Measurements from ENCODE around the gene DPYSL4.
"Not testable (repeated sequence)": the region's sequence is repeated elsewhere in the genome, so short reads cannot be mapped to it uniquely, and the experiment has no call there.

DPYSL4 gene

DNA sequence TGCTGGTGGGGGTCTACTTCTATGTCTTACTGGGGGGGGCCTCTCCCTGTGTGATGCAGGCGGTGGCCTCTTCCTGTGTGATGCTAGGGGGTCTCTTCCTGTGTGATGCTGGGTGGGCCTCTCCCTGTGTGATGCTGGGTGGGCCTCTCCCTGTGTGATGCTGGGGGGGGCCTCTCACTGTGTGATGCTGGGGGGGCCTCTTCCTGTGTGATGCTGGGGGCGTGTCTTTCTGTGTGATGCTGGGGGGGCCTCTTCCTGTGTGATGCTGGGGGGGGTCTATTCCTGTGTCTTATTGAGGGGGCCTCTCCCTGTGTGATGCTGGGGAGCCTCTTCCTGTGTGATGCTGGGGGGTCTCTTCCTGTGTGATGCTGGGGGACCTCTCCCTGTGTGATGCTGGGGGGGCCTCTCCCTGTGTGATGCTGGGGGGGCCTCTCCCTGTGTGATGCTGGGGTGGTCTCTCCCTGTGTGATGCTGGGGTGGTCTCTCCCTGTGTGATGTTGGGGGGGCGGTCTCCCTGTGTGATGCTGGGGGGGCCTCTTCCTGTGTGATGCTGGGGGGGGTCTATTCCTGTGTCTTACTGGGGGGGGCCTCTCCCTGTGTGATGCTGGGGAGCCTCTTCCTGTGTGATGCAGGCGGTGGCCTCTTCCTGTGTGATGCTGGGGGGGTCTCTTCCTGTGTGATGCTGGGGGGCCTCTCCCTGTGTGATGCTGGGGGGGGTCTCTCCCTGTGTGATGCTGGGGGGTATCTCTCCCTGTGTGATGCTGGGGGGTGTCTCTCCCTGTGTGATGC lies 25.7 kb upstream of the DPYSL4 start:
- not testable (repeated sequence) for H3K4me3 ChIP-seq, H3K27ac ChIP-seq

GRCh38 chr10:132162021-132162531 lies 24.7 kb upstream of the DPYSL4 start:
- peak overlapping the region in 1 of 21 experiments; percentile 21 for H3K27ac ChIP-seq
- no peak overlapping the region for H3K4me3 ChIP-seq

DNA sequence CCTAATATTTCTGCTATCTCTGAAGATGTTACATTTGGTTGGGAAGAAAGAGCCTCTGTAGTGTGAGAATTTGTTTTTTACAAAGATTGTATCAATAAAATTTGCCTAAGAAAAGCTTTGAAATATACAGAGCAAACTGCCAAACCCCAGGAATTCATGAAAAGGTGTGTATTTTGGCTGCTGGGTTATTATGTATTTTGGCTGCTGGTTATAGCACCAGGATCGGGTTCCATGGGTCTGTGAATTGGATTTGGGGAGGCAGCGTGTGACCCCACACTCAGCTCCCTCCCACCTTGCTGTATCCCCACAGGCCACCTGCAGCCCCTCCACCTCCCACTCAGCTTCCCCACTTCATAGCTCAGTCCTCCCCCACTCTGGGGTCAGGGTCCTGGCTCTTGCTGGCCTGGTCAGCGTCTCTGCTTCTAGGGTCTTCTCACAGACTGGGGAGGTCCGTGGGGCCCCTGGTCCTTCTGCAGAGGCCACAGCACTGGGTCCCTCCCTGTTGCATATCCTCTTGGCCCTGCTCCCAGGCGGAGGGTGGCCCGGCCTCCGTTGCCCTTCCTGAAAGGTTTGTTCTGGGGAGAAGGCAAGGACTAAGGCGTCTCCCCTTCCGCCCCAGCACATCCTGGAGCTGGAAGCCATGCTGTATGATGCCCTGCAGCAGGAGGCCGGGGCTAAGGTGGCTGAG lies 24.0 kb upstream of the DPYSL4 start:
- Histone ChIP-seq H3K4me3 (no peak overlapping the region), H3K27ac (no peak overlapping the region)

DNA sequence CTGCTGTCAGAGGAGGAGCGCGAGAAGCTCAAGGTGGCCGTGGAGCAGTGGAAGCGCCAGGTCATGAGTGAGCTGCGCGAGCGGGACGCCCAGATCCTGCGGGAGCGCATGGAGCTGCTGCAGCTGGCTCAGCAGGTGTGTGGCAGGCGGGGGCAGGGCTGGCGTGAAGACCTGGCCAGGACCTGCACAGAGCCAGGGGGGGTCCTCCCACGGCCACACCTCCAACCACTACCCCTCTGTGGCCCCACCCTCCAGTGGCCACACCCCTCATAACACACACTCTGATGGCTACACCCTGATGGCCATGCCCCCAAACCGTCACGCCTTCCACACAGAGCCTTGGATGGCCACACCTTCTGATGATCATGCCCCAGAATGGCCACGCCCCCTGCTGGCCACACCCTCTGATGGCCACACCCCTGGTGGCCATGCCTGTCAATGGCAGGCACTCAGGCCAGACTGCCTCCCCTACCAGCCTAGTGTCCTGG lies 23.4 kb upstream of the DPYSL4 start:
- Histone ChIP-seq H3K27ac (no peak overlapping the region), H3K4me3 (no peak overlapping the region)

DNA sequence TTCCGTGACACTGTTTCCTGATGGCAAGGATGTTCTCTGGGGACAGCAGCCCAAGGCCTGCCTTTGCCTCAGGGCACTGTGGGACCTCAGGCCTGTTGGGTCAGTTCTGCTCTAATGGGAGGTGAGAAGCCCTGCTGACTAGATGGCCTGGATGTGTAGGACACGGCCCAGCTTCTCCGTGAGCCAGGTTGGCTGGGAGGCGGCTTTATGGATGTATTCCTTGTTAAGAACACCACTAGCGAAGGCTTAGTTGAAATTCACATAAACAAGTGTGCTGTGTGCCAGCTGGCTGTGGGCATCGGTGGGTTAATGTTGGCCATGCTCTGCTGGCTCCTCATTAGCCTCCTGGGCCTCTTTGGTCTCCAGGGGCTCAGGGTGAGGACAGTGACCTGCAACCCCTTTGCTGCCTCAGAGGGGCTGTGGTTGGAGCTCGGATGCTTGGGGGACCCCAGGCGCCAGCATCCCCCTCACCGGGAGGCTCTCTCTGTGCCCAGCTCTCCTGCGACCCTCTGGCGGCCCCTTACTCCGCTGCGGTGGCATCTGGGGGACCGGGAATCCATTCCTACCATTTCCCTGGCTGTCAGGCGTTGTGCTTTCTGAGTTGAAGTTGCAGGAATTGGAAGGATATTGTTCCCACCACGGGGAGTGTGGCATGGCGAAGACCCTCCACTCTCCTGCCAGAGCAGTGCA lies 22.8 kb upstream of the DPYSL4 start:
- no peak overlapping the region for H3K27ac ChIP-seq

GRCh38 chr10:132164761-132165278 lies 21.9 kb upstream of the DPYSL4 start:
- H3K4me3 ChIP-seq = no peak overlapping the region

More for the DNA sequence above, 22.8 kb upstream of the DPYSL4 start:
- H3K4me3 ChIP-seq = no peak overlapping the region

DNA sequence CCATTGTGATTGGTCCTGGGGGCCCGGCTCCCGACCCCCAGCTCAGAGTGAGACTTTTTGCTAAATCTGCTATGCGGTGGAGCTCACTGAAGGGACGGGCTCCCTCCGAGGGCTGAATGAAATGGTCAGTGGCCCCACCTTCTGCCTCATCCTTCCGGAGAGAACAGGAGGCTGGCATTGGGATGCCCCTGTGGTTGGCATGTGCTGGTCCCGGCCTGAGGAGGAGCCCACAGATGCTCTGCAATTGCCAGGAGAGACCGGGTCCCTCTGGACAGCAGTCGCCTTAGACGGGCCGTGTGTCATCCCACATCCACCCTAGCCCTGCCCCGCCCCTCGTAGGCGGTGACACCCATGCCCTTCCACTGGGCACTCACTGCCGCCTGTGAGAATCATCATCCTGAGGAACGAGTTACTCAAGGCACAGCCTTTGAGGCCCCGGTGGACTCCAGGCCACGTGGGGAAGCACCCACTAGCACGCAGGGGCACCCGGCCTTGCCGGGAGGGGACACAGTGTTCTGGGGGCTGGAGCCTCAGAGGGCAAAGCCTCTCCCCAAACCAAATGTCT lies 21.2 kb upstream of the DPYSL4 start:
- no peak overlapping the region for H3K27ac ChIP-seq
- H3K4me3 ChIP-seq = no peak overlapping the region

More at GRCh38 chr10:132164761-132165278, 21.9 kb upstream of the DPYSL4 start:
- H3K27ac ChIP-seq = no peak overlapping the region

DNA sequence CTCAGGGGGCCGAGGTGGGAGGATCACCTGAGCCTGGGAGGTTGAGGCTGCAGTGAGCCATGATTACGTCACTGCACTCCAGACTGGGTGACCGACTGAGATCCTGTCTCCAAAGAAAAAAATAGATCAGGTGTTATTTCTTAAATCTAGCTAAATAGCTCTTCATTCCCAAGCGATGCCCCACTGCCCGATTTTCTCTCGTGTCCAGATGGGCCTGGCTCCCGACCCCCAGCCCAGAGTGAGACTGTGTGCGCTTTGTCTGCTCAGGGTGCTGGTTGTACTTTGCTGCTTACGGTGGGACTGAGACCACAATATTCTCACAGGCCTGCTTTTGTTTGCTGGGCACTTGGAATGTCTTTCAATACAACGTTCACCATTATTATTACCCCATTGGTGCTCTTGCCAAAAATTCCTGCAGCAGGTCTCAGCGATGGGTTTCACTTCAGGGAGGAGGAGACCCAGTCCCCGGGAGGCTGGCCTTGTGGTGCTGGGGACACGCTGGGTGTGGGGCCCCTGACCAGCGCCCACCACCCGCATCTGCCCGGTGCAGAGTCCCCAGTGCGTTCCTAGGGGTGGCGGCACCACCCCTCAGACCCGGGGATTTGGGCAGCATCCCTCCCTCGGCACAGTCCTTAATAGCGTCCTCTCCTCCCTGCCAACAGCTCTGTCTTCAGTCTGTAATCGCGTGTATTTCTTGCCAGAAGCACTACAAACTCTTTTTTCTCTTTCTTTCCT lies 20.4 kb upstream of the DPYSL4 start:
- Histone ChIP-seq H3K4me3 (no peak overlapping the region), H3K27ac (no peak overlapping the region)

DNA sequence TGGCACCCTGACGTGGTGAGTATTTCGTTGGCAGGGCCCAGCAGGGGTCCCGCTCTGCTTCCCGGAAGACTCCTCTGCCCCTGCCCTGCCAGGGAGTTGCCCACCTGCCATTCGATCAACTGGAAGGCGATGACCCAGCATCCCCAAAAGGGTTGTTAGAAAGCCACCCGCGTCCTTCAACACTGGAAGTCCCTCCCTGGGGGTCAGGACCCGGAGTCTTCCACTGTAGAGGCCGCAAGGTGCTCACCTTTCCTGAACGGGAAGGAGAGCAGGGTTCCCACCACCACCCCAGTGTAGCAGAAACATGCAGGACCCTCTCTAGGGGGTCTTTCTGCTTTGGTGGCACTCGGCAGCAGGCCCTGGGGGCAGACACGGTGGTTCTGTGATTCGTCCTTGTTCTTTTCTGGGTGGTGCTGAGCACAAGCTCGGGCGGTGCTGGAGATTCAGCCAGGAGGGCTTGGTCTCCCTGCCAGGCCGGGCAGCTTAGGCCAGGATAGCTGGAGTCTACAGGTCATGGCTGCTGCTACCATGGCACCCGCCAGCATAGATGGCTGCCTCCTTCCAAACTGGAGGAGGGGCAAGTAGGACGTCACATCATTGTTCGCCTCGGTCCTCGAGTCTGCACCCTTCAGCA lies 19.6 kb upstream of the DPYSL4 start:
- H3K4me3 ChIP-seq = no peak overlapping the region
- no peak overlapping the region for H3K27ac ChIP-seq

DNA sequence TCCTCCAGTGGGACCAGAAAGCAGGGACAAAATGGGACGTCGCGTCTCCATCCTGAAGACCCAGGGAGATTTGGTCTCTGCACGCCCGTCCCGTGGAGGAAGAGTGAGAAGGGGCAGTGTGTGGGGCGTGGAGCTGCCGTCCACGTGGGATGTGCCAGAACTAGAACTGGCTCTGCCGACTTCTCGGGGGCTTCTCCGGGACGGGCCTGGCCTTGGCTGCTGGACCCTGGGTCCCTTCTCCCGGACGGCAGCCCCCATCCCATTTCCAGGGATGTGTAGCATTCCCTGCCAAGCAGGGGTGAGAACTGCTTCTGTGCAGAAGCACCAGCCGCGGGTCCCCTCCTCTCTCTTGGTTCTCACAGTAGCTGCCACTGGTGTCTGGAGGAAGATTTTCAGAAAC lies 18.8 kb upstream of the DPYSL4 start:
- H3K27ac ChIP-seq = no peak overlapping the region

GRCh38 chr10:132168571-132169030 lies 18.1 kb upstream of the DPYSL4 start:
- H3K27ac ChIP-seq = no peak overlapping the region

More for the DNA sequence above, 18.8 kb upstream of the DPYSL4 start:
- no peak overlapping the region for H3K4me3 ChIP-seq

DNA sequence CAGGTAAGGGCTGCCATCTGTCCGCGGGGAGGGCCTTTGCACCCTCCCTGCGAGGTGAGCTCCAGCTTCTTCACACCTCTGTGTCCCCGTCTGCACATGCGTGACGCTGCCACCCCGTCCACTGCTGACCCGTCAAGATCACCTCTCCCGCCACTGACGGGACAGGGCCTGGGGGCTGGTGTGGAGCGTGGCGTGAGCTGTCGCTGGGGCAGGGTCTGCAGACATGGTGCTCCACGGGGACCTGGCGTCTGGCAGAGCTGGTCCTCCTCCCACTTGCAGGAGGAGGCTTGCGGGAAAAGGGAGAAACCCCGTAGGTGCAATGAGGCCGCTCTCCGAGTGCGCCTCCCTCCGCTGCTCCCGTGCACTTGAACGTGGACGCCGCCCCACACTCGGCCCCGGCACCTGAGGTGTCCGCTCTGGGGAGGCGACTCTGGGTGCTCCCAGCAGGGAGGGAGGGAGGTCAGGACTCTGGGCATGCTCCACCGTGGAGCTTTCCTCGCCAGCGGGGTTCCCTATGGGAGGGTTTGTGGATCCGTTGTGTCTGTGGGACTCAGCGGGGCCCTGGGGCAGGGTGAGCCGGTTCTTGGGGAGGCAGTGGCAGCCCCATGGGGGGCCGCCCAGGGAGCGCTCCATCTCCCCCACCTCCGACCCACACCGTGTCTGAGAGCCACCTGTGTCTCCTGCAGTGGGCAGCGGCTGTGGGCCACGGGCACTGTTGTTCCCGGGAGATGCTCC lies 17.6 kb upstream of the DPYSL4 start:
- H3K4me3 ChIP-seq = no peak overlapping the region
- no peak overlapping the region for H3K27ac ChIP-seq

More at GRCh38 chr10:132168571-132169030, 18.1 kb upstream of the DPYSL4 start:
- H3K4me3 ChIP-seq = no peak overlapping the region

DNA sequence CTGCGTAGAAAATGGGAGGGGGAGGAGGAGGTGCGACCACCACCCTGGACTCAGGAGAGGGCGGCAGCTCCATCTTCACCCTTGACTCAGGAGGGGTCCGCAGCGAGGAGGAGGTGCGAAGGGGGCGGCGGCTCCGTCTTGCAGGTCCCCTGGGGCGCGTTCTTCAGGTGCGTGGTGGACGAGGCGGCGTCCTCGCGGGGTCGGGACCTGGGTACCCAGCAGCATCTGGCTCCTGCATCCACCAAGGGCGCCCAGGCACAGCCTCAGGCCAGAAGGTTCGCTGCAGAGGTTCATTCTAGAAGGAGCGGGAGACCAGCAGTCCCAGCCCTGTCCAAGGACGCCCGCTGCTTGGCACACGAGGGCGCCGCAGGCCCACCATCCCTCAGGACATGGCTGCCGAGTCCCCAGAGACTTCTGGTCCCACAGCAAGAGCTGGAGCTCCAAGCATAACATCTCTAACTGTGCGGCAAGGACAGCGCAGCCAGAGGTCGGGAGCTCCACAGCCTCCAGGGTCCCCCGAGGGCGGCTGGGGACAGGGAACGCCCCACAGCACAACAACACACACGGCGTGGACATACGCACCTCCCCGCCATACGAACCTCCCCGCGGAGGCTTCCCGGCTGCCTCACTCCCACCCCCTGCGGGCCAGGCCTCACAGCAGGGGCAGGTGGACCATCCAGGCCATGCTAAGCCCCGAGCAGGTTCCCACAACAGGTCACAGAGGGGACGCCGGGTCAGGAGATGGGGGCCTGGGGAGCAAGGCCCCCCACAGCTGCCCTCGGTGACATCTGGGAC lies 16.8 kb upstream of the DPYSL4 start:
- Histone ChIP-seq H3K27ac (no peak overlapping the region), H3K4me3 (no peak overlapping the region)

GRCh38 chr10:132170561-132171361 lies 16.0 kb upstream of the DPYSL4 start:
- H3K4me3 ChIP-seq = no peak overlapping the region
- H3K27ac ChIP-seq = no peak overlapping the region

DNA sequence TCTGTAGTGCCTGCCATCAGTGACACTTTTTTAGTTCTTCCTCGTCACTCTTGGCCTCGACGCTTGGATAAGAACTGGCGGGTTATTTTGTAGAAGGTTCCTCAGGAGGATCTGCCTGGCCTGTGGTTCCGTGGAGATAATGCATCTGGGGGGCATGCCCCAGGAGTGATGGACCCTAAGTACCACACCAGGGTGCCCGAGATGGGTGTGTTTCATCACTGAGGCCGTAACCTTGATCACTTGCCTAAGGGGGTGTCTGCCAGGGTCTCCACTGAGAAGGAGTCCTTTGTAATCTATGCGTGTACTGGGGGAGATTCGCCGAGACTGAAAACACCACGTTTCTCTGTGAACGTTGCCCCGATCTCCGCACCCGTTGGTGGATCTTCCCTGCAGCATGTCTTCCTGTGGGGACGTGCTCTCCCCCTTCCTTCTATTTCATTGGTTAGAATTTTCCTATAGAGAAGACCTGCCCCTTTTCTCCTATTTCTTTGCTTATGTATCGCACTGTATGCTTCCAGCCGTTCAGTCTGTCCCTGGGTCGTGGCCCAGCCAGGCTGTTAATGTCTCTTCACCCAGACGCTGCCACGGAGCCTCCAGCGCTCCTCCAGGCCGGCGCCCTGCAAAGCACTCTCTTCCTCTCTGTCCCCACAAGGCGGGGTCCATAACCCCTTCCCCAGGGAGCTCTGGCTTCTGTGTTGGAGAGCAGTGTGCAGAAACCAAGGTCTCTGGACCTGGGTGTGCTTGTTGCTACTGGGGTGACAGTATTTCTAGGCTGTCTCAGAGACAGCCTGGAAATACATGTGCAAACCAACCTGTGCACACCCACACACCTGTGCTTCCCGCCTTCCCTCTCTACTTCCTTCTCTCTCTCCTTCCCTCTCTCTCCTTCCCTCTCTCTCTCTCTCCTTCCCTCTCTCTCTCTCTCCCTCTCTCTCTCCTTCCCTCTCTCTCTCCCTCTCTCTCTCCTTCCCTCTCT lies 14.4 kb upstream of the DPYSL4 start:
- no peak overlapping the region for H3K4me3 ChIP-seq
- H3K27ac ChIP-seq = no peak overlapping the region

All from skin epidermis (tissue), 12 donors.